Esophagus mucosa (tissue), 1 donor: ENCODE data around the gene NHSL2. TPM values are rescaled to one million over a fixed set of nuclear protein-coding genes. Genes with fewer than 3 reads are reported as not detected.

Source experiments
- ATAC-seq: fragments of 200-7000 bp; cut with Tn5 transposase; one replicate; pipeline ENCODE4 v1.9.1; 2020
- total RNA-seq: library from RNA; stranded (reverse); gene quantifications from one replicate; pipeline ENCODE4 v1.2.4, GENCODE V29; 2023
- donor health status: DM: yes; HTN: yes; CAD: no.

The NHSL2 gene
- total RNA-seq, 1 donor from 2014 or later: 1.2 TPM

GRCh38 chrX:72081605-72082320 lies 171.1 kb downstream of the NHSL2 start:
- no peak for ATAC-seq

DNA sequence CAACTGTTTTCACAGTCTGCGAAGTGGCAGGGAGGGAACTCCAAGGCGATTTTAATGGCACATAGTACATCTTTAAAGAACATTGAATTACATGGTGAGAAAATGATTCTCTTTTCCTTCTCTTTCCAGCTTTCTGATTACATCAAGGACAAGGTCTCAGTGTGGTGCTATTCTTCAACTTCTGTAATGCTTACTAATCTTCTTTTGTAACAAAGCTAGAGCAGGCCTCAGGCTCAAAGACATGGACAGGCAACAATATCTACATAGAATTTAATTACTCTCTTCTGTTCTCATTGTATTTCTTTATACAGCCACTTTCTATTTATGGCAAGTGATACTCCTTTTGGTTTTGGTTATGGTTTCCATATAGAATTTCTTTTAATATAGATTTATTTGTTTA lies 172.6 kb downstream of the NHSL2 start:
- no peak for ATAC-seq

- ATAC-seq: no peak
Measured at GRCh38 chrX:72084114-72084513, 173.5 kb downstream of the NHSL2 start.

GRCh38 chrX:72086995-72087394 lies 176.3 kb downstream of the NHSL2 start:
- ATAC-seq: no peak

- ATAC-seq: no peak
Measured at GRCh38 chrX:72088761-72089160, 178.1 kb downstream of the NHSL2 start.

DNA sequence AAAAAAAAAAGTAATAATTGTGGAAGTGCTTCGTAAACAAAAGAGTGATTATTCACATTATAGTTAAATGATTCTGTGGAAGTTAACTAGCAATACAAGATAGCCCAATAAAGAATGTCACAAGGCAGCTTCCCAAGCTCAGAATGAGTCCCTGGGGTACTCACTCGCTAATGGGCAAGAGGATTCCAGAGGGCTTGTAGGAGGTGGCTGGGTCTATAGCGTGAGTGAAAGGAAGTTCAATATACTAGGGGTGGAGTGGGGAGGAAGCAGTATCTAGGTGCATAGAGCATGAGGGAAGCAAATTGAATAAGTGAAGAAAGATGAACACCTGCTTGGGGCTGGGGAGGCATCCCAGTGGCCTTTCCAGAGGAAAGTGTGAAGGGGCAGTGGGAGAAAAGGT lies 178.6 kb downstream of the NHSL2 start:
- no peak for ATAC-seq

DNA sequence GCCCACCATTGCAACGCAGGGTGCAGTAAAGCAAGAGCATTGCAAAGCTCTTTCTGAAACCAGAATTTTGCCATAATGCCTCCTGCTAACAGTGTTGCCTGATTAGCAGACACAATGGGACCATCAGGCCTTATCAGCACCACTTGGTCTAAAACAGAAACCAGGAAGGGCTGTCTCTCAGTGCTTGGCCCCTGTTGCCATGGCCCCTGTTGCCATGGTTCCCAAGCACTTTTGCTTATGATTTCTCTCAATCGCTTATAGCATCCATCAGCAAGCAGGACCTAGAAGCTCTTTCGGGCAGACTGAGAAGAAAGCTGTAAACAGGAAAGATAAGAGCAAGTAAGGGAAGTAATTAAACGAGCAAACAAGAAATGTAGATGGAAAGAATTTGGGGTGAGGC lies 184.2 kb downstream of the NHSL2 start:
- no peak for ATAC-seq

DNA sequence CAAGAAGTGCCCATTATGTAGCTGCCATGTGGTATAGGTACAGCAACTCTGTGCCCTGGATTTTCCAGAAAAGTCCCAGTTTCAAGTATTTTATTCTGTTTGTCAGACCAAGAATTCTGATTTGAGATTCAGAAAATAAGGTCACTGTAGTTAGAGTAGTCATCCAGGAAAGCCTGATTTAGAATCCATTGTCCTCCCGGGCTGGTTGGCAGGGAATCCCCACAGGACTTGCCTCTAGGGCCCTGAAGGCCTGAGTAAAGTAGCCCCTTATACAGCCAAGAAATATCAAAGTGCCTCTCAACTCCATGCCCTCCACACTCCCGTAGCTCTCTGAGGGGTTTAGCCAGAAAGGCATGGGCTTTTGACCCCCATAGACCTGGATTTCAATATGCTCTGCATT lies 184.7 kb downstream of the NHSL2 start:
- ATAC-seq: no peak

GRCh38 chrX:72097098-72097497 lies 186.5 kb downstream of the NHSL2 start:
- no peak for ATAC-seq

DNA sequence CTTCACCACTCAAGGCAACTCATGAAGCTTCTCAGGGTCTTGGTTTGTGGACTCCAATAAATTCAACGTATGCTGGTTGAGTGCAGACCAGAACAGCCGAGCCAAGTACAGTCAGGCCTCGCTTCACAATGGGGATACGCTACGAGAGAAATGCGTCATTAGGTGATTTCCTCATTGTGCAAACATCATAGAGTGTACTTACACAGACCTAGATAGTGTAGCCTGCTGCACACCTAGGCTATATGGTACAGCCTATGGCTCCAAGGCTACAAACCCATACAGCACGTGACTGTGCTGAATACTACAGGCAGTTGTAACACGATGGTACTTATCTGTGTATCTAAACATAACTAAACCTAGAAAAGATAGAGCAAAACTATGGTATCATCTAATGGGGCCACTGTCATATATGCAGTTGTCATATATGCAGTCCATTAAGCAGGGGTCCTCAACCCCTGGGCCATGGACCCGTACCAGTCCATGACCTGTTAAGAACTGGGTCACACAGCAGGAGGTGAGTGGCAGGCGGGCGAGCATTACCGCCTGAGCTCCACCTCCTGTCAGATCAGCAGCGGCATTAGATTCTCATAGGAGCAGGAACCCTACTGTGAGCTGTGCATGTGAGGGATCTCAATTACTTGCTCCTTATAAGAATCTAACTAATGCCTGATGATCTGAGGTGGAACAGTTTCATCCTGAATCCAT lies 189.6 kb downstream of the NHSL2 start:
- no peak for ATAC-seq

GRCh38 chrX:72100824-72101351 lies 190.2 kb downstream of the NHSL2 start:
- ATAC-seq: peak; percentile 56

- ATAC-seq: peak; percentile 20
Measured at GRCh38 chrX:72101597-72102037, 191.0 kb downstream of the NHSL2 start.

GRCh38 chrX:72102126-72102525 lies 191.5 kb downstream of the NHSL2 start:
- no peak for ATAC-seq

DNA sequence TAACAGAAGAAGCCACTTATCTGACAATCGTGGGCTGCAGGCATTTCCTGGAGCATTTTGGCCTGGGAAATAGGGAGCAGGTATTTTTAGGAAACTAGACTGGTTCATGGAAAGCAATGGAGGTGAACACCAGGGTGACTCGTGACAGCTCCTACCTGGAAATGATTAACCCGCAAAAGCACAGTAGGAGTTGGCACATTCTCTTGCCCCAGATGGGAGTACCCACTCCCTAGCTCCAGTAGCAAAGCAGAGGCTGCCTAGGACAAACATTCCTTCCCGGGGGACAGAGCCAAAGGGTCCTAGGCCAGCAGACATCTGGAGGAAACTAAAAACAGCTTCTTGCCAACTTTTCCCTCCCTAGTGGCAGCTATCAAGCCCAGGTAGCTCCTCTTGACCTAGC lies 192.1 kb downstream of the NHSL2 start:
- ATAC-seq: no peak

- ATAC-seq: no peak
Measured at GRCh38 chrX:72105436-72105835, 194.8 kb downstream of the NHSL2 start.

DNA sequence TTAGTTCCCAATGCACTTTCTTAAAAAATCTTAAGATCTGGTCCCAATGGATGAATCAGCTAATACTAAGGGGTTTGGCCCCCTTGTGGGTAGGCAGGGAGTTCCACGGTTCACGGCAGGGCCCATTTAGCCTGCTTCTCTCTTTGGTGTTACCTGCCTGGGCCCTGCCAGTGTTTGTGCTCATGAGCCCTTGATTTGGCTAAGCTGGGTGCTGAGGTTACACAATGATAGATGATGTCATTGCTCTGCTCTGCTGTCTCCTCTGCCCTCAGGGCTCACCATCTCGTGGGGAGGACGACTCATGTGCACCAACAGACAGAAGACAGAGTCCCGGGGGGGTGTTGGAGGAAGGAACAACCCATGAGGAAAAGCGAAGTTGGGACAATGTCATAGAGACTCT lies 196.7 kb downstream of the NHSL2 start:
- ATAC-seq: peak; percentile 55

GRCh38 chrX:72107841-72108595 lies 197.4 kb downstream of the NHSL2 start:
- no peak for ATAC-seq

DNA sequence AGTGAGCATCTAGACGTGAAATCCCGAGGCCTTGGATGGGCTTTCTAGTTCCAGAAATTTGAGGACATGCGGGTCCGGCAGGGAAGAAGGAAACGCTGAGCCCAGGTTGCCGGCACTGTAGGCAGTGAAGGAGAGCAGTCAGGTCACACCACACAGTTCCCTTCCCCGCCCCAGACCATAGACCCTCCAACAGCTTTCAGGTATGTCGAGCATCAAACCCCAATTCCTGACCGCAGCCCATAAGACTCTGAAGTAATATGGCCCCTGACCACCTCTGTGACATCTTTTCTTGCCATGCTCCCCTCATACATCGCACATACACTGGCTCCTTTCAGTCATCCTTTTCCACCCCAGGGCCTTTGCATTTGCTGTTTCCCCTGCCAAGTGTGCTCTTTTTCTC lies 198.0 kb downstream of the NHSL2 start:
- ATAC-seq: no peak

- no peak for ATAC-seq
Measured at GRCh38 chrX:72110051-72110875, 199.6 kb downstream of the NHSL2 start.

DNA sequence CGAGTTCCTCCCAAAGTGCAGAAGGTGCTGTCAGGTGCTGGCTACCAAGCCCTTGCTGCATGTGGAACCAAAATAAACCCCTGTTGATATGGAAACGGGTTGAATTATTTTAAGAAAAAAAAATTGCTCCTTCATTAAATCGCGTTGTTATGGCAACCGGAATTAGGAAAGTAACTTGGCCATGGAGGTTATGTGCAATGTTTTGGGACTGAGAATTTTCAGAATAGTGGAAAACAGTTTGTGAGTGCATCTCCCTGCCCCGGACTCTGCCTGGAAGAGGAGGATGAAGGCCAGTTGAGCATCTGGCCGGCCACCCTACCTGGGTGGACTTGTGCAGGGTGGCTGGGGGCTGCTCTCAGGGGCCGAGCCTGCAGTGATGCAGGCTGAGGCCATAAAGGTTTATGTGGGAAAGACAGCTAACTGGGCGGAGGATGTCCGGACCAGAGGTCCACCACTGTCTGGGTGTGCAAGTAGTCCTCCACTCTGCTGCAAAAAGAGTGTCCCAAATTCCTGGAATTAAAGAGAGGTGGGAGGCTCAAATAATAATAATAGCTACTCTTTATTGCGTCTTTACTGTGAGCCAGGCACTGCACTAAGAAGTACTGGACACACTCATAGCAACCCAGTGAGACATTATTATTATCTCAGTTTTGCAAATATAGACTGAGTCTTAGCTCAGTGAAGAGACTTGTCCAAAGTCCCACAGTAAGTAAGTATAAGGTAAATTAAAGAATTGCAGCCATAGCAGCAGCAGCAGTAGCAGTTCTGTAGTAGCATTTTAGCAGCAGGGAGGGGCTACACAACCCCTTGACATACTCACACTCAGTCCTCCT lies 200.4 kb downstream of the NHSL2 start:
- ATAC-seq: no peak

DNA sequence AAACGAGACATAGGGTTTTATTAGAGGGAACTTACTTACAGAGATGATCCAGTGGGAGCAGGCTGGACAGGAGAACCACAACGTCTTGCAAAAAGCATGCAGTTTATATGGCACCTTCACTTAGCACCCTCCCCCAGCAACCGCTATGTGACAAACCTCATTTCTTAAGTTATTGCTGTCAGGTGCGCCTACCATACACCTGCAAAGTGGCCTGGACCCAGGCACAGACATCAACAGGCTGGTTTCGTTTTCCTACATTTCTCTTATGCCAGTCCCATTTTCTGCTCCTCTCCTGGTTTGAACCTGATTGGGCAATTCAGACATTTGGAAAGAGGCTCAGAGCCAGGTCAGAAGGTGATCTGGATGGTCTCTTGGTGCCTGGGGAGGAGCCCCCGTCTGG lies 202.8 kb downstream of the NHSL2 start:
- ATAC-seq: no peak
